AG04449 (cell line): ENCODE results near the gene MYO1C.
"Not testable (repeated sequence)": the region's sequence is repeated elsewhere in the genome, so short reads cannot be mapped to it uniquely, and the experiment has no call there.

ENCODE experiments used
- CTCF ChIA-PET: fragments of 350-600 bp; formaldehyde crosslinking; extraction: SDS; loops from one replicate; lab custom pipeline; 2021; ENCODE audit warnings: antibody characterized with exemption; lab: Yijun Ruan, JAX
- POLR2A ChIA-PET: fragments of 400-600, 350-600 bp; formaldehyde crosslinking; extraction: SDS; loops from one replicate; lab custom pipeline; 2020; ENCODE audit warnings: antibody characterized with exemption, inconsistent platforms; lab: Yijun Ruan, JAX
- DNase-seq: peaks from one replicate; pipeline ENCODE4 v3.0.0-alpha.2; 2010; ENCODE audit warnings: low read depth, low spot score
- H3K4me3 ChIP-seq: 2 replicates; pipeline ENCODE4 v1.5.1; 2011; ENCODE audit warnings: low read depth, mild to moderate bottlenecking, control low read depth, low read length
- TF ChIP-seq, protein P1 (sequence below): IDR thresholded peaks from one replicate; pipeline ENCODE4 v1.5.1; 2011; ENCODE audit warnings: mild to moderate bottlenecking, moderate library complexity, low read length, control low read depth, inconsistent platforms; ENCODE audit not compliant: insufficient read depth; ENCODE audit errors: missing control alignments

Gene MYO1C

GRCh38 chr17:1455291-1455796 lies 37.1 kb downstream of the MYO1C start:
- POLR2A ChIA-PET, result interaction anchor here (1.0 kb wide), 2 partner anchors 29 to 61 kb away, joined by 4 to 5 read pairs; partner anchors contain the start of gene INPP5K
- DNase-seq, result no peak
- CTCF ChIA-PET, result interaction anchor here (3.2 to 8.2 kb wide), 2 partner anchors 89 to 93 kb away, joined by 8 to 35 read pairs; no protein-coding TSS in a partner anchor
- TF ChIP-seq, protein P1, sequence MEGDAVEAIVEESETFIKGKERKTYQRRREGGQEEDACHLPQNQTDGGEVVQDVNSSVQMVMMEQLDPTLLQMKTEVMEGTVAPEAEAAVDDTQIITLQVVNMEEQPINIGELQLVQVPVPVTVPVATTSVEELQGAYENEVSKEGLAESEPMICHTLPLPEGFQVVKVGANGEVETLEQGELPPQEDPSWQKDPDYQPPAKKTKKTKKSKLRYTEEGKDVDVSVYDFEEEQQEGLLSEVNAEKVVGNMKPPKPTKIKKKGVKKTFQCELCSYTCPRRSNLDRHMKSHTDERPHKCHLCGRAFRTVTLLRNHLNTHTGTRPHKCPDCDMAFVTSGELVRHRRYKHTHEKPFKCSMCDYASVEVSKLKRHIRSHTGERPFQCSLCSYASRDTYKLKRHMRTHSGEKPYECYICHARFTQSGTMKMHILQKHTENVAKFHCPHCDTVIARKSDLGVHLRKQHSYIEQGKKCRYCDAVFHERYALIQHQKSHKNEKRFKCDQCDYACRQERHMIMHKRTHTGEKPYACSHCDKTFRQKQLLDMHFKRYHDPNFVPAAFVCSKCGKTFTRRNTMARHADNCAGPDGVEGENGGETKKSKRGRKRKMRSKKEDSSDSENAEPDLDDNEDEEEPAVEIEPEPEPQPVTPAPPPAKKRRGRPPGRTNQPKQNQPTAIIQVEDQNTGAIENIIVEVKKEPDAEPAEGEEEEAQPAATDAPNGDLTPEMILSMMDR, result peak; percentile 66
- peak overlapping the region; percentile 86 for H3K4me3 ChIP-seq

GRCh38 chr17:1454541-1454940 lies 37.9 kb downstream of the MYO1C start:
- POLR2A ChIA-PET, result no interaction called here
- CTCF ChIA-PET, result interaction anchor here (1.1 to 8.2 kb wide), 5 partner anchors 10 to 95 kb away, joined by 4 to 35 read pairs (median 8); partner anchors contain the start of gene INPP5K
- peak overlapping the region; percentile 86 for H3K4me3 ChIP-seq

GRCh38 chr17:1453694-1454093 lies 38.8 kb downstream of the MYO1C start:
- POLR2A ChIA-PET, H3K4me3 ChIP-seq, DNase-seq: not testable (repeated sequence)
- CTCF ChIA-PET, result interaction anchor here (1.1 to 8.2 kb wide), 5 partner anchors 9 to 95 kb away, joined by 4 to 35 read pairs (median 8); partner anchors contain the start of gene INPP5K

More at GRCh38 chr17:1454541-1454940, 37.9 kb downstream of the MYO1C start:
- TF ChIP-seq, protein P1, result no peak
- DNase-seq, result no peak

- POLR2A ChIA-PET, result no interaction called here
- DNase-seq, result no peak
- no peak overlapping the region for H3K4me3 ChIP-seq
- TF ChIP-seq, protein P1, result no peak
- CTCF ChIA-PET, result interaction anchor here (2.6 to 8.2 kb wide), 2 partner anchors 9 to 87 kb away, joined by 9 to 35 read pairs; no protein-coding TSS in a partner anchor
Observed at GRCh38 chr17:1452836-1453235, 39.6 kb downstream of the MYO1C start.

- H3K4me3 ChIP-seq, DNase-seq, POLR2A ChIA-PET: not testable (repeated sequence)
- CTCF ChIA-PET, result interaction anchor here (1.1 to 8.2 kb wide), 3 partner anchors 9 to 84 kb away, joined by 3 to 35 read pairs (median 4); no protein-coding TSS in a partner anchor
Observed at GRCh38 chr17:1450261-1450660, 42.2 kb downstream of the MYO1C start.

DNA sequence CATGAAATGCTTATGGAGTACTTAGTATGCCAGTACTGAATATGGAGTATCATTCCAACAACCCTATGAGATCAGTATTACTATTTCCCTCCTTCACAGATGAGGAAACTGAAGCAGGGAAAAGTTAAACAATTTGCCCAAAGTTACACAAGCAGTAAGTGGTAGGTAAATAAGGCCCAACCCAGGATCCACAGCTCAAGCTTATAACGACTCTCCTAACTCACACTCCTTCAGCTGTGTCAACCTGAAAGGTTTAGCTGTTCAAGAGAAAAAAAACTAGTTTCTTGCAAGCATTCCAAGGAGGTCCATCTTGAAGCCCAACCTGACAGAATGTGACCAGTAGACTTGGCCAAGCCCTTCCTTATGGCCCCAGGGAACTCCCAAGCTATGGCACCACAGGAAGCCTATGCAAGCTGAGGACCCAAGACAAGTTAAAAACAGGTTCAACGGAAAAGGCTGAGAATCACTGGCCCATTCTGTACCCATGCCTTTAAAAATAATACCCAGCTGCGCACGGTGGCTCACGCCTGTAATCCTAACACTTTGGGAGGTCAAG lies 43.0 kb downstream of the MYO1C start:
- POLR2A ChIA-PET, result interaction anchor here (1.1 kb wide), 1 partner anchor 11 kb away, joined by 6 read pairs; no protein-coding TSS in a partner anchor
- DNase-seq, result no peak
- TF ChIP-seq, protein P1, result no peak
- H3K4me3 ChIP-seq, result no peak overlapping the region
- CTCF ChIA-PET, result interaction anchor here (1.5 to 8.2 kb wide), 2 partner anchors 8 to 83 kb away, joined by 4 to 35 read pairs; no protein-coding TSS in a partner anchor

DNA sequence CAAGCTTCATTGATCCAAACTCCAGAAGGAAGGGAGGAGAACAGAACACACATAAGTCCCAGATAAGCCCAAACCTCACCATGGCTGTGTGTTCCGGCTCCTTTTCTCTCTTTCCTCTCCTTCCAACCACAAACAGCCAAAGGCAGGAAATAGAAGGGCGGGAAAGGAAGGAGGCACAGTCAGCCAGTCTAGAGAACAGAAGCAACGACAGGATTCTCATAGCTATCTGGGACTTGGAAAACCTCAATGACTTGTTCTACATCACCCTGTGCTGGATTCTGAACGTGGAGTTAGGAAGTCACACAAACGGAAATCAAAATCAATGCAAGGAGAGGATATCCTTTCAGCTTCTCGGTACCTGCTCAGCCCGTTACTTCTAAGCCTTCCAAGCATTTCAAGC lies 45.4 kb downstream of the MYO1C start:
- no peak overlapping the region for H3K4me3 ChIP-seq
- TF ChIP-seq, protein P1, result no peak
- CTCF ChIA-PET, result interaction anchor here (0.6 to 1.2 kb wide), 2 partner anchors 54 to 82 kb away, joined by 3 to 5 read pairs; no protein-coding TSS in a partner anchor
- POLR2A ChIA-PET, result no interaction called here
- DNase-seq, result no peak
